Lower leg skin (tissue), 4 donors: ENCODE data around the gene STK33. TPM values are rescaled to one million over a fixed set of nuclear protein-coding genes. Genes with fewer than 3 reads are reported as not detected.

ENCODE experiments used
- DNase-seq, 2 donors: peaks; one replicate each; pipeline ENCODE4 v3.0.0-alpha.2; 2019; ENCODE audit warnings: low spot score in 2 of 2
- H3K4me3 ChIP-seq: fragments of 200-600 bp; sonication (generic); 2 replicates; pipeline ENCODE4 v1.5.1; 2017; ENCODE audit warnings: mild to moderate bottlenecking, low read depth; ENCODE audit not compliant: poor library complexity, severe bottlenecking
- CTCF ChIP-seq, 3 donors: fragments of 450-650 bp; IDR thresholded peaks; one replicate each; pipeline ENCODE4 v1.5.1; 2016; ENCODE audit warnings: antibody characterized with exemption in 3 of 3, mild to moderate bottlenecking in 3 of 3, moderate library complexity in 2 of 3
- POLR2A ChIP-seq, 2 donors: fragments of 450-650 bp; IDR thresholded peaks; one replicate each; pipeline ENCODE4 v1.6.1; 2016 to 2017; ENCODE audit warnings: antibody characterized with exemption in 2 of 2, mild to moderate bottlenecking in 1 of 2, moderate library complexity in 1 of 2
- WGBS, 2 donors: methylation state at CpG; one replicate each; pipeline ENCODE4 v1.1.5; 2018; 5-methylcytosine and 5-hydroxymethylcytosine counted together
- intact Hi-C: fragments of 100-400 bp; cut with DNase I; formaldehyde crosslinking; loops from one replicate; pipeline ENCODE4 v1.15.0; 2023; ENCODE audit warnings: low total_unique reads
- total RNA-seq, 4 donors: library from RNA; depleted of rRNA; stranded (reverse); fragments of >200 nt; gene quantifications; one replicate each; pipeline ENCODE4 v1.1.0, GENCODE V29; 2016

STK33 gene
- total RNA-seq, 4 donors from 2014 or later: 0.23 to 6.5 (median 0.29) TPM; not detected in 1

DNA sequence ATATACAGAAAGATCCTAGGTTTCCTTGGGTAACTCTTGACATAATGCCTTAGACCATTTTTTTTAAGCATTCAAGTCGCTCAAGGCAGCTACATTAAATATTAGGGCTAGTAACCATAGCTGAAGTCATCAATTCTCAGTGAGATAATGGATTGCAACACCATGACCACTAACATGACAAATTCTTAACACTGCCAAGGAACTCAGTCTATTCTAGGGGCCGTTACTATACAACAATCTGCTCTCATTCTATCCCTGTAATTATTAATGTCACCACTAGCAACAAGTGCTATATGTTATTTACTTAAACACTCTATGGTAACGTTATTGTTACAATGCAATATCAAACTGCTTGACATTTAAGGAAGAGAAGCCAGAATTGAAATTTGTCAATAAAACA is 3.2 kb upstream of the STK33 start:
- TF ChIP-seq CTCF (IDR thresholded peaks at IDR 0.05): no peak
- TF ChIP-seq POLR2A (IDR thresholded peaks at IDR 0.05): no peak
- intact Hi-C loops: no loop called here
- WGBS, 2 donors: 38 to 47% methylated on average over 3 of the region's 3 CpGs
- DNase-seq: no peak
- no peak overlapping the region for H3K4me3 ChIP-seq

GRCh38 chr11:8596504-8597046 is 2.5 kb upstream of the STK33 start:
- no peak overlapping the region for H3K4me3 ChIP-seq
- no peak for DNase-seq
- TF ChIP-seq CTCF (IDR thresholded peaks at IDR 0.05) (no peak), POLR2A (IDR thresholded peaks at IDR 0.05) (no peak)
- intact Hi-C loops: no loop called here

DNA sequence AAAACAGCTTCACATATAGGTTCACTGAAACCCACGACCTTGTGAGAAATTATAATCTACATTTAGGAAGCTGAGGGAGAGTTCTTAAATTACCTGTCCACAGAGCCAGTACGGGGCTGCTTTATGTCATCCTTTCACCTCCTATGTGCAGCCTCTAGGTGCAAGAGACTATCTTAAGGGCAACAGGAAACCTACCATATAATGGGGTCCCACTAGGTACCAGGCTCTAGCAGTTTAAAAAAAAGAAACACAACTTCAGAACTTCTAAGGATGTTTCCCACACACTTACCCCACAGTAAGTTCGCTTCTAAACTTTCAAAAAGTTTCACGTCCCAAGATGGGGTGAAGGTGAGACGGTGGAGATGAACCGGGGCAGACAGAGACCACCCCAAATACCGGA is 573 bp downstream of the STK33 start:
- 32 to 38% methylated on average over 7 of the region's 7 CpGs for WGBS, 2 donors
- H3K4me3 ChIP-seq: no peak overlapping the region
- intact Hi-C loops: no loop called here
- TF ChIP-seq CTCF (IDR thresholded peaks at IDR 0.05) (no peak), POLR2A (IDR thresholded peaks at IDR 0.05) (no peak)
- DNase-seq: no peak

- no peak for DNase-seq
- H3K4me3 ChIP-seq: no peak overlapping the region
- TF ChIP-seq CTCF (IDR thresholded peaks at IDR 0.05) (no peak), POLR2A (IDR thresholded peaks at IDR 0.05) (no peak)
- intact Hi-C loops: no loop called here
Observed at GRCh38 chr11:8587915-8588314, 6.1 kb downstream of the STK33 start.

DNA sequence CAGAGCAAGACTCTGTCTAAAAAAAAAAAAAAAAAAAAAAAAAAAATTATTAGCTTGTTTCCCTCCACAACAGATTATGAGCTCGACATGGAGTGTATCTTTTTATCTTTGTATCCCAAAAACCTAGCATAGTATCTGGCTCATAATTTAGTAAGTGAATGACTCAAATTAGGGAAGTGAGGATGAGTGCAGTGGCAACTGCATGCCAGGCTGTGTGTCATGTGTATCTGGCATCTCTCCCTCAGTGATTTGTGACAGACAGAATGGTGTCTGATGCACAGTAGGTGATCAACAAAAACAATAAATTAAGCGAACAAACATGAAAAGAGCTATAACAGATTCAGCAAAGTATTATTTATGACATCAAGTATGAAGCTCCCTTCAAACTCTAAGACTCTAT is 7.2 kb downstream of the STK33 start:
- WGBS, 2 donors: 74 to 78% methylated on average over 2 of the region's 2 CpGs
- no peak overlapping the region for H3K4me3 ChIP-seq
- DNase-seq: no peak
- intact Hi-C loops: no loop called here
- TF ChIP-seq CTCF (IDR thresholded peaks at IDR 0.05) (no peak), POLR2A (IDR thresholded peaks at IDR 0.05) (no peak)

GRCh38 chr11:8586184-8586583 is 7.8 kb downstream of the STK33 start:
- DNase-seq: no peak
- 75 to 96% methylated on average over 1 of the region's 1 CpG for WGBS, 2 donors
- intact Hi-C loops: no loop called here
- TF ChIP-seq CTCF (IDR thresholded peaks at IDR 0.05) (no peak), POLR2A (IDR thresholded peaks at IDR 0.05) (no peak)
- no peak overlapping the region for H3K4me3 ChIP-seq
